ENCODE measurements around the gene SSRP1.
A peak's percentile ranks its signal among the peaks of the same experiment; 100 is the strongest.

The SSRP1 gene

DNA sequence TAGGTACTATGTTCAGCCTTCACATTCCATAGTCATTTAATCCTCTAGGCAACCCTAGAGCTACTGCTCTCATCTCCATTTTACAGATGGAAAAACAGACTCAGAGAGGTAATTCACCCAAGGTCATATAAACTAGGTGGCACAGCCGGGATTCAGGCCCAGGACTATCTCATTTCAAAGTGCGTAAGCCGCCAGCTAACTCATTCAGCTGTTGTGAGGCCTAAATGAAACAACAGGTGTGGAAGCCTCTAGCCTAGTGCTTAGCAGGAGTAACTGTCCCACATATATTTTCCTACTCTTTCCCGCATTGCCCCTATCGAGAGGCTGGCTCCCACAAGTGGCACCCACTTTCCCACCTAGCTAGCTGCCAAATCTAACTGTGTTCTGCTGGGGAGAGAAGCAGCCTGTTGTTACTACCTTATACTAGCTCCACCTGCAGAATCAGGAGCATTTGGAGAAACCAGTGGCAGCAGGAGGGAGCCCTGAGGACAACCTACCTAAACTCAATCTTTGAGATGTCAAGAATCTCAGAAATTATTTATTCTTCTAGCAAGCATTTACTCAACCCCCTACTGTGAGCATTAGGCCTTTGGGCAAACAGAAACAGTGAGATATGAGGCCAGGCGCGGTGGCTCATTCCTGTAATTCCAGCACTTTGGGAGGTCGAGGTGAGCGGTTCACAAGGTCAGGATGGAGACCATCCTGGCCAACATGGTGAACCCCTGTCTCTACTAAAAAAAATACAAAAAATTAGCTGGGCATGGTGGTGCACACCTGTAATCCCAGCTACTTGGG, 24.4 kb upstream of the SSRP1 start:
- no peak for DNase-seq (ENCODE audit: low spot score)

DNA sequence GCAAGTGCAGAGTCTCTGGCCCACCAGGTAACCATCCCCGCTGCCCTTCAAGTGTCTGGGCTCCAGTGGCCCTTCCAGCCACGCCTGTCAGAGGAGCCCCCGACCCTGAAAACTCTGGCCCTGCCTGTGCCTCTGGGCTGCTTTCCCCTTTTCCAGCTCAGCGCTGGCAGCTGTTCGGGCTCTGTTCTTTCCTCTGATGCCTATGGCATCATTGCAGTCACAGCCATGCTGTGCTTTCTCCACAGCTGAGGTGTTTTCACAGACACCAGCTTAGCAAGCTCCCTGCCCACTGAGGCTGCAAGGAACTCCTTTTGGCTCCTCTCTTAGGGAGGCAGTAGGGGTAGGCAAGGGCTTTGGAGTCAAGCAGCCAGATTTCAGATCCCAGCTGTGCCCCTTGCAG, 23.7 kb upstream of the SSRP1 start:
- no peak for DNase-seq (ENCODE audit: low spot score)

DNA sequence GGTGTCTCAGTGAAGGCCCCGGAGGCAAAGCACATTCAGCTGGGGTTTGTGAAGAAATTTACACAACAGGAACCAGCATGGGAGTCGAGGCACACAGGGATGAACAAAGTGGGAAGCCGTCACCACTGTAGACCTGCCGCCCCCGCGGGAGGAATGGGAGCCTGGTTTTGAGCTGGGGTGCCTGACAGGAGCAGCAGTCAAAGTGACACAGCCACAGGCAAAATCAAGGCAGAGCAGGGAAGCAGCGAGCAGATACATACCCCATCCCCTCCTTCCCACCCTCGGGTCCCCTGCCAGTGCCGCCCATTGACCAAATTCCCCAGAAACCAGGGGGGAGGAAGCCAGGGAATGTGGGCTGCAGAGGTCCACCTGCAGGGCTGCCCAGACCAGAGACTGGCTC, 23.3 kb upstream of the SSRP1 start:
- DNase-seq (ENCODE audit: low spot score): no peak

DNA sequence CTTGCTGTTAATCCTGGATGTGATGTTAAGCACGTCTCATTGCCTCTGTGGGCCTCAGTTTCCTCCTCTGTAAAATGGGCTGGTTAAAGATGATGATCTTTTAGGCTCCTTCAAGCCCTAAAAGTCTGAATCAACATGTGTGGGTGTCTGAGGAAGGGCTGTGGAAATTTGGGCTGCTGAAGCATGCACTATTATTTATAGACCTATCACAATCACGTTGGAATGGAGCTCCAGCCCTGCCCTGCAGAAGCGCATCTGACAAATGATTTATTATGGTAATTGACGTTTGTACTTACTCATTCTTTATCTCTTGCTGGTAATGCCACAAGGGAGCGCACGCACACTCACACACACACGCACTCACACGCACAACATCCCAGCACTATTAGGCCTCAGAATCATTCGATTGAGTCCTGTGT, 22.9 kb upstream of the SSRP1 start:
- no peak for DNase-seq (ENCODE audit: low spot score)

DNA sequence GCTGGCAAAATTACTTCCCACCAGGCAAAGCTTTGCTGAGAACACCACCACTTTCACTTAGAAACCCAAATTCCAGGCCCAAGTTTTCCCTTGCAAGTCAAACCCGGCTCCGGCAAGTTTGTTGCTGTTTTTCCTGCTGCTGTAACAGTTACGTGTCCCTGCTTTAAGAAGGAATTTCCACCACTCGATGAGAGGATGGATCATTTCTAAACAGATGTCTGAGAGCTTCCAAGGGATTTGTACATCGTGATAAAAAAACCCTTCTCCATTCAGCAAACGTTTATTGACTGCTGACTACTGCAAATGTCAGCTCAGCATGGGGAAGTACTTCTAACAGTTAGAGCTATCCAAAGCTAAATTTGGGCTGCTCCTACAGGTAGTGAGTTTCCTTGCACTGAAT, 22.2 kb upstream of the SSRP1 start:
- DNase-seq (ENCODE audit: low spot score): no peak

DNA sequence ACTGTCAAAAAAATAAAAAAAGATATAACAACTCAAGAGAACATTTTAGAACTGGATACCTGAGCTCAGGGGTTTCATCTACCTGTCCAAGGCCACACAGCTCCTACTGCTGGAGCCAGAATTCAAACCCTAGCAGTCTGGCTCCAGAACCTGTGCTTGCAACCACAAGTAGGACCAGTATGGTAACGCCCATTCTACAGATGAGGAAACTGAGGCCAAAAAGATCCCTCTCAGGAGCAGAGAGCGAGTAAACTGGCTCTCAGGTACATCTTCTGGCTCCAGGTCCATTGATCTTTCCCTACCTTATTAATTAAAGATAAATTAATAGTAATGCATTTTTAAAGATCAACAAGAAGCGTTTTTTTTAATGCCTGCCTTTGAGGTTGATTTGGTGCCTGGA, 21.6 kb upstream of the SSRP1 start:
- DNase-seq (ENCODE audit: low spot score): no peak

DNA sequence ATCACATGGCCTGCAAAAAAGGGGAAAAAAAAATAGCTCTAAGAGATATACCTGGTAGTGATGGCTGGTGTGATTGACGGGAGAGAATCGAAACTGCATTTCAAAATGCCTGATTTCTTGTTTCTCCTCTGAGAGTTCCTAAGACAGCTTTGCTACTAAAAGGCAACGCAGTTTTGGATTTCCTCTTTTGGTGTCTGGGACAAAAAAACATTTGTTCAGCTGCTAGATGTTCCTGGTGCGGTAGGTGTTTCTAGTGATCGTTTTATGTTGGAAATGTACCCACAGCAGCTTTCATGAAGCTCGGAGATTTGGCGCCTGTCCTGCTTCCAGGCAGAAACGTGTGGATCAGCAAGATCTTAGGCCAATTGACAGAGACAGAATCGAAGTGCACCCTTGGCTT, 20.6 kb upstream of the SSRP1 start:
- DNase-seq (ENCODE audit: low spot score): no peak

DNA sequence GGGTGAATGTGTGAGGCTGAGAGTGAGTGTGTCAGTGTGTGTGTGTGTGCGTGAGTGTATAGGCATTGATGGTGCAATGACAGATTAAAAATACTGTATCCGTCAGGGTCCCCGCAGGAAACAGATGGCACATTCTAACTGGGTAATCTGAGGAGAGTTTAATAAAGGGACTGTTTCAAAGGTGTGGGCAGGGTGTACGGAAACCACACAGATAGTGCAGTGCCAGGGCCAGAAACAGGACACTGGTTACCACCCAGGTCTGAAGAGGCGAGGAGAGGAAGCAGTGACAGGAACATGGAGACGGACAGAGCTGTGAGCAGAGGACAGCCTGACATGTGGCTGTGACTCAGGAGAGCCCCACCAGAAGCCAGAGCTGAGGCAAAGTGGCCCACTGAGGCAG, 19.0 kb upstream of the SSRP1 start:
- no peak for DNase-seq (ENCODE audit: low spot score)

DNA sequence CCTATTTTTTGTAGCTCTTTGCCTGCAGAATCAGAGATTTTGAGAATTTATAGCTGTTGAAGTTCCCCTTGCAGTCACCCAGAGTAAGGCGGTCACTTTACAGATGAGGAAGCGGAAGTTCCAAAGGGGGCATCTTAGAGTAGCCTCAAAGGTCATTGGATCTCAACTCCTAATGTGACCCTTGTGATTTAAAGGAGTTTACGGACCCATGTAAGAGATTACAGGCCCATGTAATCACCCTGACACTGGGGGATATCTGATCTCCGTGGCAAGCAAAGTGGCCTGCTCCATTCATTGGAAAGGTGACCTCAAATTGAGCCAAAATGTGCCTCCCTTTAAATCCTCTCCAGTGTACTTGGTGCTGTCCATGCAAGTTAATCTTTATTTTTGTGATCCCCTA, 18.2 kb upstream of the SSRP1 start:
- DNase-seq (ENCODE audit: low spot score): no peak

DNA sequence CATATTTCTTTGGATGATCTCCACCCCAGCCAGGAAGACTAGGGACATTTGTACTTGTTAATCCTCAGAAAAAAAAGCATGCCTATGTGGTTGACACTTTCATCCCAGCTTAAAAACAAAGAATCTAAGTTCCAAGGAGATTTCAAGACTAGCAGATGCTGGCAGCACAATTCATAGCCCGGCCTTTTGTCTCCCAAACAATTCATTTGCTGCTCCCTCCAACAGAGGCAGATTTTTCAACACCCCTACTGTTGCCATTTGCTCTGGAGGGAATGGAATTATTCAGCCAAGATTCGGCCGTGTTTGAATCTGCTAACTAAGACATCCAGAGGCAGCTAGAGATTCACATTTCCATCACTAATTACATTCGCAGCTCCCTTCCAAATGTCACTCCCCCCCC, 17.8 kb upstream of the SSRP1 start:
- no peak for DNase-seq (ENCODE audit: low spot score)

DNA sequence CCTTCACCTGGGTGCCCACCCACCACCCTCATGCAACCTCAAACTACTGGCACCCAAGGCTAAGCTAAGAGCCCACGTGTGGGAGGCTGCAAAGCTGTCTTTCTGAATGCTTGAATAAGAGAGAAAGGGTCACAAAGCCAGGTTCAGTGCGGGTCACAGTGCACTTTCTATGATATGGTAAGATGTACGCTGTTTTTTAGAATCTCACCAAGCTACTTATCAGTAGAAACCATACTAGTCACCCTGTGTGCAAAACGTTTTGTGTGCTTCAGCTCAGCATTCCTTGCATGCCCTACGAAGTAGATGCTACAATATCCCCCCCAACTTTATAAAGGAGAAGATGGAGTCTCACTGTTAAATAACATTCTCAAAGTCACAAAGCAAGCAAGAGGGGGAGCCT, 17.3 kb upstream of the SSRP1 start:
- DNase-seq (ENCODE audit: low spot score): no peak

DNA sequence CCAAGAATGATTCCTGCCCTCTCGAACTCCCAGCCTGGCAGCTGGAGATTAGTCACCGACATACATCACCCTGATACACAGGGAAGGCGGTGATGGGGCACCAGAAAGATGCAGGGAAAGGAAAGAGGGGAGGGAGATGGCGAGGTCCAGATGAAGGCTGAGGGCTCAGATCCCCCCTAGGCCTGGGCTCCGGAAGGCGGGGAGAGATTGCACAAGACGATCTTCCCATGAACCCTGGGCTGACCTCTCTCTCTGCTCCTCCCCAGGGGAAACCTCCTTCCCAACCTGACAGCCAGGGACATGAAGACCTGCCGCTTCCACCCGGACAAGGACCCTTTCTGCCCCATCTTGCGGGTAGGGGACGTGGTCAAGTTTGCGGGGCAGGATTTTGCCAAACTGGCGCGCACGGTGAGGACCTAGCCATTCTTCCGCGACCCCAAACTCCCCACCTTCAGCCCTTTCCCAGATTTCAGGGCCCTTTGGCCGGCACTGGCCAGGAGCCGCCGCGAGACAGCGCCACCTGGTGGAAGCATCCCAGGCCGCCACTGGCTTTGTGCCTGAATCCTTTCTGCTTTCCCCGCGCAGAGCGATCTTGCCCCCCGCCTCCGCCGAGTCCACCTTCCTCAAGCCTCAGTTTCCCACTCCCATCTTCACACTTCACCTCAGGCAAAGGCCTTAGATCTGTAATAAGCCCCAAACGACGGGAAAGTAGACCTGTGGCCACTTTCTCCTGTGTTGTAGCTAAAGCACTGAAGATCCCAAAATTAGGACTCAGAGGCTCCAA, 14.0 kb upstream of the SSRP1 start:
- DNase-seq (ENCODE audit: low spot score): no peak

DNA sequence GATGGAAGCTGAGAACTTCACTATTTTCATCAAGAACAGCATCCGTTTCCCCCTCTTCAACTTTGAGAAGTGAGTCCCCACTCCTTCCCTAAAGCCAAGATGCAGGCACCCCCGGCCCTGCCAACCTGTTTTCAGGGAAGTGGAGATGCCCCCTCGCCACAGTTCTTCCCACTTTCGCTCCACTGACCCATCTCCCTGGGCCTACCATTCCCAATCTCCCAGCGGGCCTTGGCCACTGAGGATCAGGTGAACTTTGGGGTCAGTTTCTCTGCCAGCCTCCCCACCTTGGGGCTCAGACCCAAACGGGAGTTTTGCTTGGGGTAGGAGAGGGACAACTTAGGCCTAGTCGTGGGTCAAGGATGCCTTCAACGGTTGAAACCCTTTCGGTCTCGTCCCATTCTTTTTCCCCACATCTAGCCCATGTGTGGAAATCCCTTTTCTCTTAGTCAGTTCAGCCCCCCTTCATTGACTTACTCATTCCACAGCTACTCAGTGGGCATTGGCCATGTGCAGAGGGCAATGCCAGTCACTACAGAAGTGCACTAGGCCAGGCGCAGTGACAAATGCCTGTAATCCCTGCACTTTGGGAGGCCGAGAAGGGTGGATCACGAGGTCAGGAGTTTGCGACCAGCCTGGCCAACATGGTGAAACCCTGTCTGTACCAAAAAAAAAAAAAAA, 13.1 kb upstream of the SSRP1 start:
- no peak for DNase-seq (ENCODE audit: low spot score)

DNA sequence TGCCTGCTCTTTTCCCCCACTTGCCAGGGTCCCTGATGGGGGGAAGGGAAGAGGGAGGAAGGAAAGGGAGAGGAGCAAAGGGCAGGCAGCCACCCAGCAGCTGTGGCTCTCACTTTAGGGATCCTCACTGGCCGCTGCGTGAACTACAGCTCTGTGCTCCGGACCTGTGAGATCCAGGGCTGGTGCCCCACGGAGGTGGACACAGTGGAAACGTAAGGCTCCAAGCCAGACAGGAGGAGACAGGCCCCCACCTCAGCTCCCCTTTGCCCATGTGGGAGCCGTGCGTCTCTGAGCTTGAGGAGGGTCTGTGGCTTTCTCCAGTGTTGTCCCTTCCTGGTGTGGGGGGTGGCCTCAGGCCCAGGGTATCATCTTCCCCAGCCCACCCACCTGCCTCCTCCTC, 12.4 kb upstream of the SSRP1 start:
- no peak for DNase-seq (ENCODE audit: low spot score)

DNA sequence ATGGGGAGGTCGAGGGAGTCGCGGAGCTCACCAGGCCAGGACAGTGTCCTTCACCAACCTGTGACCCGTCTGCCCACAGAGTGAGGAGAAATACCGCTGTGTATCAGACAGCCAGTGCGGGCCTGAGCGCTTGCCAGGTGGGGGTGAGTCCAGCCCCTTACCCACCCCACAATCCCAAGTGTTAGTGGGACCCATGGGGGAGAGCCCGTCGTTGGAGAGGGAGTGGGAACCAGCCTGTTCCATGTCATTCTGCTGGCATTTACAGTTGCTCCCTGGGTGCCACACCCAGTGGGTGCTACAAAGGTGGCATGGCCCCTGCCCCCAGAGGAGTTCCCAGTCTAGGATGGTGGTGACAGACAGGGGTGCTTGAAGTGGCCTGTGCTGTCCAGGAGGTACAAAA, 11.6 kb upstream of the SSRP1 start:
- DNase-seq (ENCODE audit: low spot score): no peak

DNA sequence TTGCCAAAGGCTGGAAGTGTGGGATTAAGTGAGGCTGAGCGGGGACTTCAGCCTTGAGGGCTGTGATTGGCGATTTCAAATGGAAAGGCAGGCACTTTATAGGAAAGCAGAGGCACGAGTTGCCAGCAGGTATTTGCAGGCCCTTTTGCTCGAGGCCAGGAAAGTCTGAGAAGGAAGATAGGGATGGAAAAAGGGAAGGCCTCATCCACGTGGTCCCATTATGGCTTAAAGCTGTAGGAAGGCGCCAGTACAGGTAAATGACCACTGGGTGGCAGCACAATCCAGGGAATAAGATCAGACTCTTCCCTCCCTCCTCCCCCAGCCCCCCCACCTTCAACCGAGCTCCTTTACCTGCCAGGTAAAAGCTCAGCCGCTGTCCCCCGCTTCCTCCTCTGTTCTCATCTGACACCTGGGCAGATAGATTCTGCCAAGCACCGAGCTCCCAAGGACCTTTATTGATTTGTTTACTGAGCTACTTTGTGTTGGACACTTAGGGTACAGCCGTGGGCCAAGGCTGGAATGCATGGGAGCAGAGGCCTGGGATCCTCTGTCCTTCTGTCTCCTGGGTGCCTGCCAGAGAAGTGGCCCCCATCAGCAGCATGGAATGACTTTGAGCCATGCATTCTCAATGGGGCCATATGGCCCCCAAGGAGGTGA, 10.0 kb upstream of the SSRP1 start:
- DNase-seq (ENCODE audit: low spot score): peak; percentile 73

DNA sequence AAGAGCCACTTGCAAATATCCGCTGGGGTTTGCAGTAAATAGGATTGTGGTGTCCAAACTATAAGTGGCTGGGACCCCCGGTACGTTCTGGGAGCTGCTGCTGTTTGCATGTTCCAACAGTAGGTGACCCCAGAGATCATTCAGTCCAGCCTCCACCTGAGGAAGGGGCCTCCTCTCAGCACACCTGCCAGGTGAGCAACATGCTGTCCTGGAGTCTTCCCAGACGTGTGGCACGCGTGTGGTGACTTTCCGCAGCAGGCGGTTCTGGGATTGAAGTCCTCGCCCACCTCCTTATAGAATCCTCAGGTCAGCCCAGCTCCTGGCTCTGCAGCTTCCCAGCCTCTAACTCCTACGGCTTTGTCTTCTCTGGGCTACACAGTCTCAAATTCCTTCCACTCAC, 9.1 kb upstream of the SSRP1 start:
- DNase-seq (ENCODE audit: low spot score): no peak

DNA sequence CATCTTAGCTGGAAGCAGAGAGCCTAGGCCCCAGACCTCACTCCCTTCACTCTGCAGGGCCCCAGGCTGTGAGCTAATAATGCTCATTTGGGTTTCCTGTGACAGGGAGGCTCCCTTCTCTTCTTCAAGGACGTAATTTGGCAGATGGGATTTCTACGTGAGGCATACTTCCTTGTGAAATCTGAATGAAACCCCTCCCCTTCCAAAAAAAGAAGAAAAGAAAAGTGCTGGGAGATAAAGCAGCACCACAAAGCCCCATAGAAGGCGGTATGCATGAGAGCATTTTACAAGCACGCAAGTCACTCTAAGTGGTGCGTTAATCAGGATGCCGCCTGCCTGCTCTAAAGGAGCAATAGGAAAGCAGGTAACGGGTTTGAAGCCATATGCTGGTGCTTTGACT, 8.1 kb upstream of the SSRP1 start:
- no peak for DNase-seq (ENCODE audit: low spot score)

DNA sequence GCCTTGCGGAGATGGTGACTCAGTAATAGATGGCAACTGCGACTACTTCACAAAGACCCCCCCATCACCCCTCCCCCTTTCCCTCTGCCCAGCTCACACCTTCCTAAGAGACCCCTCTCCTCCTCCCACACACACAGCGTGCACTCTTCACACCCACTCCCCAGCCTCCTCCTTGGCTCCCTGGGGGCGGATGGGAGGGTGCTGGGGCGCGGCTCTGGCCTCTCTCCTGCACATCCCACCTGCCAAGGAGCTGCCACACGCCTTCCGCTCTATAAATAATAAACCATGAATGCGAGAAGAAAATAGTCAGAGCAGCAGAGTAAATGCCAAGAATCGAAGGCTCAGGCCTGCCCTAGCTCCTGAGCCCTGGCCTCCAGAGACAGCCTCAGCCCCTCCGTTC, 7.0 kb upstream of the SSRP1 start:
- DNase-seq (ENCODE audit: low spot score): no peak

DNA sequence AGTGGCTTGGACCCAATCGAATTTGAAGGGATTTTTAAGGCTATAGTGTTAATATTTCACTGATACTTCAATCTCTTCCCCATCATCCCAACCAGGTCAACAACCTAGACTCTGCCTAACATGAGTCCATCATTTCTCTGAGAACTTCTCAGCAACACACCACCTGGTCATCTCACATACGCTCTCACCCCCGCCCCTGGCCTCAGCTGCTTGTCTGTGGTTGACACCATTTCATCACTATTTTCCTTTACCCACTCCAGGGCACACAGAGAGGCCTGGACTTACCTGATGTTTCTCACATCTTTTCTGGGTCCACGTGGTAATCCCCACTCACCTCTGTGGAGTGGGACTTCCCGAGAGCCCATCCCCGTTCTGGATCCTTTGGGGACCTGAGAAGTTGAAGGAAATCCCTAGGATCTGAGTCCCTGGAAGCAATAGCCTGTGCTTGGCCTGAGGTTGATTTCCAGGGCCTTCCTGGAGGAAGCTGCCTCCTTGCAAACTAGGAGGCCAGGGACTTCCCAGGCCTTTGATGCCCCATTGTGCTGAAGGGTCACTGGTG, 5.6 kb upstream of the SSRP1 start:
- DNase-seq (ENCODE audit: low spot score): no peak

DNA sequence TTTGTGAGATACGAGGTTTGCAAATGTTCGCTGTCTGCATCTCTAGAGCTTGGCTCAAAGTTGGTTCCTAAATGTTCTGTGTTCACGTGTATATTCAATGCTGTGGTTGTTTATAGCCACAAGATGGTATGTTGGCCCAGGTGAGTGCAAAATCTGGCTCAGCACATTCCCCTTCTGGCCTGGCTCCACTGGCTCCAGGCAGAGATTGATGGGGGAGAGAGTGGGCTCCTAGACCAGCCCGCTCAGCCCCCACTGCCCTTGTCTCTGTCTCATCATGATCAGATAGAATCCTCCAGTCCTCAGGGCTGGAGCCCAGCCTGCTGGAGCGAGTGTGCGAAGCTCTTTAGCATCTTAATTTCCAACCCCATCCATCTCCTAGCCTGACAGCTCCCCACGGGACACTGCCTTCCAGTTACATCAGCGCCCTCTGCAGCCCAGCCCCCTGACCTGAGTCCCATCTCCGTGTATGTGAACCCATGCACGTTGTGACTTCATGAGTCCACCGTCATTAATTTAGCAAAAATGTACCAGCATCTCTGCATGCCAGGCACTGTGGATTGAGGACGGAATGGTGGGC, 4.4 kb upstream of the SSRP1 start:
- peak; percentile 91 for DNase-seq (ENCODE audit: low spot score)

DNA sequence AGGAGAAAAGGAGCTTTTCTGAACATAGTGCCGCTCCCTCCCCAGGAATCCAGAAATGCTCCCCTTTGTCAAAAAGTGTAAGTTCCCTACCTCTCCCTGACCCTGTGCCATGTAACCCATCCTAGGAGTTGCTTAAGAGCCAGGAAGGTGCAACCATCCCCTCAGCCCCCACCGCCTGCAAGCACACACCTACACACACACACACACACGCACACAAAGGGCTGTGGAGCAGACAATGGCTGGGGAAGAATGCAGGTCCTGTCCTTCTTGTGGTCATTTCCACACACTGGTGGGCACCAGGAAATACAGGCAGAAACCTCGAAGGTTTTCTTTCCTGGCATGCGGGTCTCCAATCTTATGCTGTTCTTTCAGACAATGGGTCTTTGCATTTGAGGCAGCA, 3.6 kb upstream of the SSRP1 start:
- DNase-seq (ENCODE audit: low spot score): peak; percentile 30
